ENCODE results near the gene ATP6V0D1. TPM values are rescaled to one million over a fixed set of nuclear protein-coding genes. Genes with fewer than 3 reads are reported as not detected.

ATP6V0D1 gene
- polyA plus RNA-seq, 1 of the 3 experiments (the other 2 are of a cell fraction), result 135 TPM

Small RNAs within 50 kb of the gene (small RNA-seq; reads per million reads assigned to genes)
- gene RNU1-123P, result 0 reads per million in 7 experiments

Other genes with a start within 250 kb of the ATP6V0D1 start
- gene FHOD1, start 233.7 kb downstream of the ATP6V0D1 start, polyA plus RNA-seq (2012; rRNA removed), result 53.2 and 70.9 TPM in 2 replicates
- gene SLC9A5, start 232.2 kb downstream of the ATP6V0D1 start, polyA plus RNA-seq (2012; rRNA removed), result 4.1 and 5.8 TPM in 2 replicates
- 65.5 and 87.0 TPM in 2 replicates for gene PLEKHG4, start 201.6 kb downstream of the ATP6V0D1 start, polyA plus RNA-seq (2012; rRNA removed)
- gene KCTD19, start 154.4 kb downstream of the ATP6V0D1 start, polyA plus RNA-seq (2012; rRNA removed), result 1.8 and 1.9 TPM in 2 replicates
- gene LRRC36, start 154.3 kb downstream of the ATP6V0D1 start, polyA plus RNA-seq (2012; rRNA removed), result 0.78 and 0.92 TPM in 2 replicates
- 33.5 and 36.2 TPM in 2 replicates for gene TPPP3, start 87.7 kb downstream of the ATP6V0D1 start, polyA plus RNA-seq (2012; rRNA removed)
- gene ZDHHC1, start 64.7 kb downstream of the ATP6V0D1 start, polyA plus RNA-seq (2012; rRNA removed), result 14.2 and 15.8 TPM in 2 replicates
- gene HSD11B2, start 50.0 kb downstream of the ATP6V0D1 start, polyA plus RNA-seq (2012; rRNA removed), result 0.19 and 0.23 TPM in 2 replicates
- gene AGRP, start 2.4 kb upstream of the ATP6V0D1 start, polyA plus RNA-seq (2012; rRNA removed), result not detected in 2 replicates
- 12.1 and 24.7 TPM in 2 replicates for gene RIPOR1, start 47.7 kb upstream of the ATP6V0D1 start, polyA plus RNA-seq (2012; rRNA removed)
- 18.8 and 19.6 TPM in 2 replicates for gene CTCF, start 81.4 kb upstream of the ATP6V0D1 start, polyA plus RNA-seq (2012; rRNA removed)
- 4.4 and 4.9 TPM in 2 replicates for gene CARMIL2, start 164.0 kb upstream of the ATP6V0D1 start, polyA plus RNA-seq (2012; rRNA removed)
- gene ACD, start 179.1 kb upstream of the ATP6V0D1 start, polyA plus RNA-seq (2012; rRNA removed), result 31.3 and 37.8 TPM in 2 replicates
- 5.7 and 9.0 TPM in 2 replicates for gene PARD6A, start 179.8 kb upstream of the ATP6V0D1 start, polyA plus RNA-seq (2012; rRNA removed)
- gene ENKD1, start 185.6 kb upstream of the ATP6V0D1 start, polyA plus RNA-seq (2012; rRNA removed), result 19.5 and 21.0 TPM in 2 replicates
- gene C16orf86, start 185.7 kb upstream of the ATP6V0D1 start, polyA plus RNA-seq (2012; rRNA removed), result 4.3 and 5.1 TPM in 2 replicates
- 19.0 and 19.3 TPM in 2 replicates for gene GFOD2, start 238.2 kb upstream of the ATP6V0D1 start, polyA plus RNA-seq (2012; rRNA removed)

Measured in SK-N-SH (cell line).